HG03045 (cell line): ENCODE results near the gene PLXNB2.

Experiments
- ATAC-seq: cut with Tn5 transposase; IDR thresholded peaks from one replicate; pipeline ENCODE4 v1.9.1; 2021; ENCODE audit warnings: mild to moderate bottlenecking, moderate library complexity; ENCODE audit not compliant: unreplicated experiment

The PLXNB2 gene

DNA sequence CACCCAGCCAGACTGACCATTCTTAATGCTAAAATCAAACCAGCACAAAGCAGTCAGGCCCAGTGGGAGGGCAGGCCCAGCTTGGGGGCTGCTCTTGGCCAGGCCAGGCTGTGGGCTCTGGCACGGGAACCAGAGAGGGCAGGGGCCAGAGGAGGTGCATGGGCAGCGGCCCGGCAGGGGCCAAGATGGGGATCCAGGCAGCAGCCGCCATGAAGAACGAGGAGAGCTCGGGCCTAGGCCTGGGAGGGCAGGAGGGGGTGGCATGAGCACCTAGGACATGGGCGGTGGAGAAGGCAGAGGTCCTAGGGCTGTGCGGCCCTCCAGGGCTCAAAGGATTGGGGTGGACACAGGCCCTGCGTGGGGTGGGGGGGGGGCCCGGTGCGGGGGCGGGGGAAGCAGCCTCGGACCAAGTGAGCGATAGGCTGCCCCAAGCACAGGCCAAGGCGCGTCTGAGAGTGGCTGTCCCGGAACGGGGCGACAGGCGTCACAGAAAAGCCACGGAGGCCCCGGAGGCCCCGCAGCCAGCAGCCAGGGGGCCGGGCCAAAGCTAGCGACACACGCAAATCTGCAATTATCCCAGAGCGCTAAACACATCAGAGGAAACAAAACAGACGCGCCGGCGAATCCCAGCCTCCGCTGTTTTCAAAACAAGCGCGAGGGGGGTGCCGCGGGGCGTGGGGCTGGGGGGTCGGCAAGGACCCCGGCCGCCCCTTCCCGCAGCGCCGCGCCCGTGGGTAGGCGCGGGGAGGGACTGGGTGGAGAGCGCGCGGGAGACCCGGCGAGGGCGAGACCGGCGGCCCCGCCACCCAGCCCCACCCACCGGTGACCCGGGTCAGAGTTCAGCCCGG is 8.3 kb downstream of the PLXNB2 start:
- no peak for ATAC-seq

DNA sequence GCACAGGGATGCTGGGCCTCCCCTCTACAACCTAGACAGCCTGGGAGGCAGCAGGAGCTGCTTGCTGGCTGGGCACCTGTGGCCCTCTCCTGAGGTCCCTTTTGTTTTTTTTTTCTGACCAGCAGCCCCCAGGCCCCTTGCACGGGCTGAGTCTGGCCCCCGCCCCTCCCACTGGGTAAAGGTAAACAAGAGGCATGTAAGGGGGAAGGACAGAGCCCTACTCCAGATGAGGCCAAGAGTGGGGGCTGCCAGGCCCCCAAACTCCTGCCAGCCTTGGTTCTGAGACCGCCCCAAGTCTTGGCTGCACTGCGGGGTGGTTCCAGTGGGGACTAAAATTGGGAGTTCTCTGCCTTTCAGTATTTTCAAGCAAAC is 9.2 kb downstream of the PLXNB2 start:
- ATAC-seq = no peak

DNA sequence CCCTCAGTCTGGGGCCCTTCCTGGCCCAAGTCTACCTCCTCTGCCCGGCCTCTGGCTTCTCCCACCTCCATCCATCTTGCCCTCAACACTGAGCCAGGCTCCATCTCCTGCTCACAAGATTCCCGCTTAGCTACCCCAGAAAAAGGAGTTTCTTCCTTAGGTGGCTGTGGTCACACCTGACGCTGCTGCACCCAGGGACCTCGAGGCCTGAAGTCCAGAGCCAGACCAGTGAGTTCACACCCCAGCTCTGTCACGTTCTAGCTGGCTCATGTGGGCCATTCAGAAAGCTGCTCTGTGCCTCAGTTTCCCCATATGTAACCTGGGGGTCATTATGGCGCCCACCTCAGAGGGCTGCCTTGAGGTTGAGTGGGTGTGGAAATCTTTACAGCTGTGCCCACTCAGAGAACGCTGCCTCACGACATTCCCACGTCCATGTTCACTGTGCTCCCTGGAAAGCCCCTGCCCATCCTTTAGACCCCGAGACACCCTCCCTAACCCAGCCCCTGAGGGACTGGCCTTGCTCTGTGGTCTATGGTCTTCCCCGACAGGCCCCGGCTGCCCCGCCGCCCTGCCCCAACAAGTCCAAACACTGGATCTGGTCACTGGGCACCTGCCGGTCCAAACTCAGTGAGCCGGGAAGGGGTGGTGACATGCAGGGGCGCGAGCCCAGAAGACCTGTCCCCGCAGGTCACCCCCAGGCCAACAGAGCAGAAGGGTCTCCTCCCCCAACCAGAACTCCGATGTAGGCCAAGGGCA is 9.8 kb downstream of the PLXNB2 start:
- no peak for ATAC-seq

DNA sequence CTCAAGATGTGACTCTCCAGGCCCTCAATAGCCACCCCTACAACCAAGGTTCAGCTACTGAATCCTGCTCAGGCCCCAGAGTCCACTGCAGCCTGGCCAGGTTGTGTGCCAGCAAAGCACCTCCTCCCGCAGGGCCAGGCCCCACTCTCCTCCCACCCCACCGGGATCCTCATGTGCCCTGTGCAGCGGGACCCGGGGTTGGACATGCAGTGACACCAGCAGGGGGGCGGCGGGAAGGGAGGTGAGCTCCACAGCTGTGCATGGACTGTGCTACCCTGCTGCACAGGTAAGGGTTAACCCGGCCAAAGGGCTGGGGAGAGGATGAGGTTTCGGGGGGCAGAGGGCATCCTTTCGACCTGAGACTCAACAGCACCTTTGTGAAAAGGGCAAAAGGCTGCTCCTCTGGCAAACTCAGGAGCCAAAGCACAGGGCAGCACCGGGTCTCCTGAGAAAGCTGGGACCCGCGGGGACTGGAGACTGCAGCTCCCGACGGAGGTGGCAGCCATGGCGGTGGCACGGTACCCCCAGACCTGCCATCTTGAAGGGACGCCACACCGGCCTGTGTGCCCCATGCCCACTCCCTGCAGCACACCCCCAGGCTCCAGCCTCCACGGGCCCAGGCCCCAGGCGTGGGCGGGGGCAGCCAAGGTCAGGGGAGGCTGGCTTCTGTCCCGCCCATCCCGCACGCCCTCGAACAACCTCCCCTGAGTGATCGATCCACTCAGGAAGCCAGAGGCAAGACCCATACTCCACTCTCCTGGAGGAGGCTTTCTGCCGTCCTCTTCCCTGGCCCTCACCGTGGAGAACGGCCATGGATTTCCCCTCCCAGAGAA is 10.6 kb downstream of the PLXNB2 start:
- ATAC-seq = no peak

DNA sequence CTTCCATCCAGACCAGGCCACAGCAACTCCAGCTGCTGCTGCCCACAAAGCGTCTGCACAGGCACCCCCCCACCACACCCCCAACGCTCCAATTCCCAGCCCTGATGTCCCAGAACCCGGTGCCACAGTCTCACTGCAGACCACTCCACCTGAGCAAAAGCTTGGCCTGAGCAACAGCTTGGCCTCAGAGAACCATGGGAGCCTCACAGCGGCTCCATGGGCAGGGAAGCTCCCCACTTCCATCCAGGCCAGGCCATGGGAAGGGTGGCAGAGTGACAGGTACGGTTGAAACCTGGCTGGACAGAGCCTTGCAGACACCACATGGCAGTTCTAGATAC is 13.2 kb downstream of the PLXNB2 start:
- no peak for ATAC-seq

DNA sequence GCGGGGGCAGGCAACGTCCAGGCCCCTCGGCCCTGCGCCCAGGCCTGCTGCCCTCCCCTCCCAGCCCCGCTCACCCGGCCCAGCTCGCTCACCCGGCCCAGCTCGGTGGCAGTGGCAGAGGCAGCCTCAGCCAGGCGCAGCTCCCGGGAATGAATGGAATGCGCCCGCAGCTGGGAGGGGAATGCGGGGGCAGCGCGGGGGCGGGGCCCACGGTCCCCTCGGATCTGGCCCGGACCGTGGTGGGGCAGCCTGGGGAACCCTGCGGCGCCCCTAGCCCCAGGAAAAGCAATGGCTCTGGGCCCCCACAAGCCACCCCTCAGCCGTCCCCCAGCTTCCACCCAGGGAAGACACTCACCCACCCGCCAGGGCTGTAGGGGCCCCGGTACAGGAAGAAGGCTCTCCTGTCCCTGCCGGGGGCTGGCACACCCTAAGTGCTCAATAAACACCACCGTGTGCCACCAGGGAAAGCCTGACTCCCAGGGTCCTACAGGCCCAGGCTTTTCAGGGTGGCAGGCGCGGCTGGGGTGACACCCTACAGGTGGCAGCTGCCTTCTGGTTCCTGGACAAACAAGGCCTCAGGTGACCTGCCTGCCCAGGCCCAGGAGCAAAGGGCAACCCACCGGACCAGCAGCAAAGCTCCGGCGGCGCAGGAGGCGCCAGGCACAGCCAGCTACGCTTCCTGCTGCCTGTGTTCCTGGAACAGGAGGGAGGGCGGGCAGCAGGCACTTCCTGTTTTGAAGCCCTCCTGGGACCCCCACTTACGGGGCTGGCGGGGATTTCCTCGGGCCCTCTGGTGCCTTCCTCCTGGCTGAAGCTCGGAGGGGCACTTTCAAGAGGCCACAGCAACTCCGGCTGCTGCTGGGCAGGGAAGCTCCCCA is 13.8 kb downstream of the PLXNB2 start:
- ATAC-seq = no peak

DNA sequence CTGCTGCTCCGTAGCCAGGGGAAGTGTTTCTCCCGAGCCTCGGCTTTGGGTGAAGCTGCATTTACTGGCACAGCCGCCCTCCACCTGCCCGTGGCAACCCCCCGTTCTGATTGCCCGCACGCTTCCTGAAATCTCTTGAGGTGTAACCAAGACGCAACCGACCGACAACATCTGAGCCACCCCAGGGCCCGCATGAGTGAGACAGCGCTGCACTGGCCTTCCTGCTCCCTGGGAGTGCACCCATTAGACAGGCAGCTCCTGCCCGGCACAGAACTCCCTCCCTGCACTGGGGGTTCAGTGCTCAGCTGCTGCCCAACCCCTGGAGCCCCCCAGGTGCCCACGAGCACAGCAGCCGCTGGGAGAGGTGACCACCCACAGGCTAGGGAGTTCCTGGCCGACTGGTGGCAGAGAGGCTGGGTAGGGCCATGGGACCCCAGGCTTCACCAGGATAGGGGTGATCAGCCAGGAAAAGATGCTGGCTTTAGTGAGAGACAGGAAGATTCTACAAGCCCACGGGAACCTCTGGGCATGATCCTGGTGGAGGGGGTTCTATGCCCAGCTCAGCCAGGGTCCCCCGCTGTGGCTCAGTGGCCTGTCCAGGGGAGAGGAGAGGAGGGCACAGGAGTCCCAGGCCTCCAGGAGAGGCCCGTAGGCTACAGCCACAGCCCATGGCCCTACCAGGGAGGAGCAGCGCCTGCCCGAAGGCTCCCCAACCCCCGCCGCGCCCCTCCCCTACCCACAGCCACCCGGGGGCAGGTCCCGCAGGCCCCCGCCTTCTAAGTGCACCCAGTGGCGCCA is 14.6 kb downstream of the PLXNB2 start:
- no peak for ATAC-seq

DNA sequence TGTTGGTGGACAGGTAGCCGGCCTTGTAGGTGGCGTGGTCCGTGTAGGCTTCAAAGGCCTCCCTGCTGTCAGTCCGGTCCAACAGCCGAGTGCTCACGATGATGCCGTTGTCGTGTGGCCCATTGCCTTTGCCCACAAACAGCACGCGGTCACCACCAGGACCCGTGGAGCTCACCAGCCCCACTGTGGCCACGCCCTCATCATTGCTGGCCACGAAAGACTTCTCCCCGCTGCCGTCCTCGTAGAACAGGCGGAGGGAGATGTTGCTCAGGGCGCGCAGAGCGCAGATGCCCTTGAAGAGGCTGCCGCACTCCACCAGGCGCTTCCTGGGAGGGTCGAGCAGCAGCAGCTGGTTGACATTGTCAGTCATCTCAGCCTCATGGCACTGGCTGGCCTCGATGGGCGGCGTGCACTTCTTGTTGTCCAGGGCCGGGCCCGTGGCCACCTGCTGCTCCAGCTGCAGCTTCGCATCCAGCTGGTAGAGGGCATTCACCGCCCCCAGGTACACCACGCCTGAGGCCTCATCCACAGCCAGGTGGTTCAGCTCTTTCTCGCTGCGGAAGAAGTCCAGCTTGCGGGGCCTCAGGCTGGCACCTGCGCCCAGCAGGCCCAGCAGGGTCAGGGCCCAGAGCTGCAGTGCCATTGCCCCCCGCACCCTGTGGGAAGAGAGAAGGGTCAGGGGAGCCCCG is 17.4 kb downstream of the PLXNB2 start:
- no peak for ATAC-seq

DNA sequence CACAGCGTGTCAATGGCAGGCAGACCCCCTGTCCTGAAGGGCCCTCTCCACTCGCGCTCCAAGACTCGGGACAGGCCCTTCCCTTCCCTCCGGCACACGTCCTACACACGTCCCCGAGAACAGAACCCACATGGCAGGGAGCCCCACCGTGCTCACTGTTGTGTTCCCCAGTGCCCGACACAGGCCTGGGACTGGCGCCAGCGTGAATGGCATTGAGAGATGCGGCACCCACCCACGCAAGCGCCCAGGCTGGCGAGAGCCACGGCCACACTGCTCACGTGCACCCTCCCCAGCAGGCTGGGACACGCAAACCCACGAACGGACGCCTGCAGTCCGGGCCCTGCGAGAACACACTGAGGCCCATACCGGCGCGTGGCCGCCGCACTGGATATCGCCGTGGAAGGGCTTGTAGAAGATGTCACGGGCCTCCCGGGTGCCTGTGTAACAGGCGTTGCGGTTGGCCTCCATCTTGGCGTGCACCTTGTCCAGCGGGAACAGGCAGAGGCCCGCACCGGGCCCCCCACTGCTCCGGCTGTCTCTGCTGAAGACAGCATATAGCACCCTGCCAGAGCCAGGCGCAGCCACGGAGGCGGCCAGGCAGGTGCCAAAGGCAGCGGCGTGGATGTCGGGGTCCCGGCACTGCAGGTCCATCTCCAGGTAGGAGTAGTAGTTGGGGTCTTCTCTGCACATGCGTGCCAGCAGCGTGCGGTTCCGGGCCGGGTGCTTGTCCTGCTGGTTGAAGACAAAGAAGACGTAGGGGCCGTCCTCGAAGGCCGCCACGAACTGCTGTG is 18.1 kb downstream of the PLXNB2 start:
- ATAC-seq = no peak

DNA sequence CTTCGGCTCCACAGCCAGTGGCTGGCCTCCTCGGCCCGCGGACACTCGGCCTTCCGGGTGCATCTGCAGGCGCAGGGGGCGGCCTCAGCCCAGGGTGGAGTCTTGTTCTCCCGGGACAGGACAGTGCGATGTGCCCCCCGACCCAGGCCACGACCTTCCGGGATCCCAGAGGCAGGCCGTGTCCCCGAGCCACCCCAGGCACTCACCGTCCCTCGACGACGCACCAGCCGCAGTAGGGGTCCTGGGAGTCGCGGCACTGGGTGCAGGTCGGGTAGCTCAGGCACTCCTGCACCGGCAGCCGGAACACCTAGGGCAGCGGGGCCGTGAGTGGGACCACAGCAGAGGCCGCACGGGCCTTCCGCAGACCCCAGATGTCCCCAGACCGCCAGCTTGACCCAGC is 19.7 kb downstream of the PLXNB2 start:
- no peak for ATAC-seq

DNA sequence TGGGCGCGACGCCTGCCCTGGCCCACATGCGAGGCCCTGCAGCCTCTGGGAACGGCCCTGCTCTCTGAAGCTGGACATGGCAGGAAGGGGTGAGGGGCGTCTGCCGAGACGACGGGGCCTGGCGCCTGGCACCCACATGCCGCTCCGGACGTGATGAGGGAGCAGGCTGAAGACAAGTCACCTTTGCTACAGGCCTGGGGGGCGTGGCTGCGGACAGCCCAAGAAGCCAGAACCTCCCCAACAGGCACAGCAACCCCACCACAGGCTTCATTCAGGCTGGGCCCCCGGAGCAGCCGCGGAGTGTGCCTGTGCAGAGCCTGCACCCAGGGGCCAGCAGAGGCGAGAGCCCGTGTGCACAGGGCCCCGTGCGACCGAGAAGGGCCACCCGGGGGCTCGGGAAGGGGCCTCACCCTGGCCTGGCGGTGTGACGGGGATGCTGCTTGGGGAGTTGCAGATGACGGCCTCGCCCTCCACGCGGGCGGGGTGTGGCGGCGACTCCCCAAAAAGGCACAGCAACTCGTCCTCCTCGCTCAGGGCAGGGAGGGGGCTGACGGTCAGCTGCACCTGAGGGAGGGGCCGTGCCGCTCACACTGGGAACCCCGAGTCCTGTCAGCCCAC is 20.6 kb downstream of the PLXNB2 start:
- no peak for ATAC-seq

DNA sequence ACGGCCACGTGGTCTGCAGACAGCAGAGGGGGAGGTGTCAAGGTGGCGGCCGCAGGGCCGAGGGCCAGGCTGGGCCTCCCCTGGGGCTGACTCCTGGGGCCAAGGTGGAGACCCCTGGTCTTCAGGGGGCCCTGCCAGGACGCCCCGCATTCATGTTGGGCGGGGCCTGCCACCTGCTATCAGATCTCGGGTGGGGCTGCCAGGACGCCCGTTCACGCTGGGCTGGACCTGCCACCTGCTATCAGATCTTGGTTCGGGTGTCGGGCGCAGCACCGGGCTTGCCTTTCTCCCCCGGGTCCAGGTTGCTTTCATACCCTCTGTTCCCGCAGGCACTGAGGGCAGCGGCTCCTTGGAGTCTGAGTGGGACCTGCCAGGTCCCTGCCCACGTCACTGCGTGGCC is 21.2 kb downstream of the PLXNB2 start:
- no peak for ATAC-seq

DNA sequence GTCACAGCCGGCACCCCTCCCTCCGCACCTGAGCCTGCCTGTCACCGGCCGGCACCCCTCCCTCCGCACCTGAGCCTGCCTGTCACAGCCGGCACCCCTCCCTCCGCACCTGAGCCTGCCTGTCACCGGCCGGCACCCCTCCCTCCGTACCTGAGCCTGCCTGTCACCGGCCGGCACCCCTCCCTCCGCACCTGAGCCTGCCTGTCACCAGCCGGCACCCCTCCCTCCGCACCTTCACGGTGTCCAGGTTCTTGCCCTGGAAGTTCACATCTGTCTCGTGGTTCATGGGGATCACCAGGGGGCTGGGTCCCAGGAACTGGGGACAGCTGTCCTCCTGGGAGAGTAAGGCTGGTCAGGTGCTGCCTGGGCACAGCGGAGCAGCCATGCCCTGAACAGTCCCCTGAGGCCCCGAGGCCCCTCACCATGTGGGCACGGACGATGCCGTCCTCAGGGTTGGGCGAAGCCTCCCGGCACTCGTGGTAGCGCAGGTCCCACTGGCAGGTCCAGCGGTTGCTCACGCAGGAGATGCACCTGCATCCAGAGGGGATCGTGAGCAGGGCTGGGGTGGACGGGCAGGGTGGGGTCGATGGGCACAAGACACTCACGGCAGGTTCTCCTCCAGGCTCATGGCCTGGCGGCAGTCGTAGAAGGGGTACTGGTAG is 21.7 kb downstream of the PLXNB2 start:
- no peak for ATAC-seq

DNA sequence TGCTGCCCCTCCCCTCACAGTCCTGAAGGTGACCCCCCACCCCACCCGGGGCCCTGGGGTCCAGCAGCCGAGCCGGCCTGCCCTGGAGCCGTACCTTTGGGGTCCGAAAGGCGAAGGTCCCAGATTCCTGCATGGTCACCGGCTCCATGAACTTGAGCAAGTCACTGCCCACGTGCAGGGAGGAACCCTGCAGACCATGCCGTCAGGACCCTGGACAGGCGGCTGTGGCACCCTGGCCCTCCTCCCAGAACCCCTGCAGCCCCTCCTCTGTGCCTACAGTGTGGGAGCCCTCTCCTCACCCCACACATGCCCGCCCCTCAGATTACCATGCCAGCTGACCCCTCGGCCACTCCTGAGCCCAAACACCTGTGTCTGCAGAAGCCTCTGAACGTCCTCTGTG is 23.0 kb downstream of the PLXNB2 start:
- no peak for ATAC-seq

DNA sequence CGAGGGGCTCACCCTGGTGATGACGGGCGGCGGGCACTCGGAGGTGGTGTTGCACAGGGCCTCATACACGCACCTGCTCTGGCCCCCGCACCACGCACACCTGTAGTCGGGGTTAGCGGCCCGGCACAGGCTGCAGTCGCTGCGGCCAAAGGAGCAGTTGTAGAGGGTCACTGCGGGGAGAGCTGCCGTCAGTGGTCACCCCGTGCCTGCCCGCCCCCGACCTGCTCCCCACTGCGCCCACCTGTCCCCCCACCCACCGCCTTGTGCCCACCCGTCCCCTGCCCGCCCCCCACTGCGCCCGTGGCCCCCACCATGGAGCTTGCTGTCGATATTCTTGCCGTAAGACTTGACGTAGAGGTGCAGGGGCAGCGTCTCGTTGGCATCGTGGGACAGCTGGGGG is 23.6 kb downstream of the PLXNB2 start:
- no peak for ATAC-seq

DNA sequence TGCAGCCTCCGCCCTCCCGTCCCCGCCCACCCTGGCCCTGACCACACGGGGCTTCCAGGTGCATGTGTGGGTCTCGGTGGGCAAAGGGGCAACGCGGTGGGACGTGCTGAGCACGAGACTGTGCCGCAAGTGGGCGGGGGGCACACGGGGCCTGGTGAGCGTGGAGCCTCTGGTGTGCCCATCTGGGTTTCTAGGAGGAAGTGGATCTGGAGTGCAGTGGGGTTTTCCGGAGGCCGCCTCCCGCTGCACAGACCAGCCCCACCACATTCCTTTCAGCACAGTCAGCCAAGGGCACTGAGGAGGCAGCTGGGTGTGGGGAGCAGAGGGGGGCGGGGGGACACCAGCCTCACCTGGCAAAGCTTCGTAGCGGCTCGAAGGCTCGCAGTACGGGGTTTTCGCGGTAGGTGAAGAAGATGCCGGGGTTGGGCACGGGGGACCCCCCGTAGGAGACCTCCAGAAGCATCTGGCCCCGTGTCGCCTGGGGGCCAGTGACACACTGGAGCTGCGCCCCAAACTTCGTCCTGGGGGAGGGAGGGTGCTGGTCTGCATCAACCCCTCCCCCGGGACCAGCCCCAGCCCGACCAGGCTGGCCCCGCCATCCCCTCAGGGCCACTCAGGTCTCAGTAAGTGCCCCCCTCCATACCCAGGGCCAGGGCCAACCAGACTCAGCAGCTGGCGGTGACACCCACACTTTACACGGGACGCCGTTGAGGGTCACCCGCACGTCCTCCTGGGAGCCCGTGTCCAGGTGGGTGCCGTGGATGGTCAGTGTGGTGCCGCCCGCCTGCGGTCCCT is 24.9 kb downstream of the PLXNB2 start:
- no peak for ATAC-seq

DNA sequence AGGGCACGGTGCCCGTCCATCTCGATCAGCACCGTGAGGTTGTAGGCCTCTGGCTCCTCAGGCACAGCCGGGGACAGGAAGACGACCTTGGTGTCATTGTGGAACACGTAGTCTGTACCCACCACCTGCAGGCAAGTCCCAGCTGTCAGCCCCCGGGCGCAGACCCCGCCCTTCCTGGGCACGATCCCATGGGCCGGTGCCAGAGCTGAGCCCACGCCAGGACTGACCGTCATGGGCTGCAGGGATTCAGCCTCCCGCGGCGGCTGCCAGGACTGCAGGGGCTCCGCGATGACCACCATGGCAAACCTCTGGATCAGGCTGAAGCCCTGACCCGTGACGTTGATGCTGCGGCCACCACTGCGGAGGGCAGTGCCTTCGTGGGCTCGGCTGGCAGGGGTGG is 25.5 kb downstream of the PLXNB2 start:
- ATAC-seq = no peak
